Measurements from ENCODE around the gene ATF3.

- TF ChIP-seq, protein P1, sequence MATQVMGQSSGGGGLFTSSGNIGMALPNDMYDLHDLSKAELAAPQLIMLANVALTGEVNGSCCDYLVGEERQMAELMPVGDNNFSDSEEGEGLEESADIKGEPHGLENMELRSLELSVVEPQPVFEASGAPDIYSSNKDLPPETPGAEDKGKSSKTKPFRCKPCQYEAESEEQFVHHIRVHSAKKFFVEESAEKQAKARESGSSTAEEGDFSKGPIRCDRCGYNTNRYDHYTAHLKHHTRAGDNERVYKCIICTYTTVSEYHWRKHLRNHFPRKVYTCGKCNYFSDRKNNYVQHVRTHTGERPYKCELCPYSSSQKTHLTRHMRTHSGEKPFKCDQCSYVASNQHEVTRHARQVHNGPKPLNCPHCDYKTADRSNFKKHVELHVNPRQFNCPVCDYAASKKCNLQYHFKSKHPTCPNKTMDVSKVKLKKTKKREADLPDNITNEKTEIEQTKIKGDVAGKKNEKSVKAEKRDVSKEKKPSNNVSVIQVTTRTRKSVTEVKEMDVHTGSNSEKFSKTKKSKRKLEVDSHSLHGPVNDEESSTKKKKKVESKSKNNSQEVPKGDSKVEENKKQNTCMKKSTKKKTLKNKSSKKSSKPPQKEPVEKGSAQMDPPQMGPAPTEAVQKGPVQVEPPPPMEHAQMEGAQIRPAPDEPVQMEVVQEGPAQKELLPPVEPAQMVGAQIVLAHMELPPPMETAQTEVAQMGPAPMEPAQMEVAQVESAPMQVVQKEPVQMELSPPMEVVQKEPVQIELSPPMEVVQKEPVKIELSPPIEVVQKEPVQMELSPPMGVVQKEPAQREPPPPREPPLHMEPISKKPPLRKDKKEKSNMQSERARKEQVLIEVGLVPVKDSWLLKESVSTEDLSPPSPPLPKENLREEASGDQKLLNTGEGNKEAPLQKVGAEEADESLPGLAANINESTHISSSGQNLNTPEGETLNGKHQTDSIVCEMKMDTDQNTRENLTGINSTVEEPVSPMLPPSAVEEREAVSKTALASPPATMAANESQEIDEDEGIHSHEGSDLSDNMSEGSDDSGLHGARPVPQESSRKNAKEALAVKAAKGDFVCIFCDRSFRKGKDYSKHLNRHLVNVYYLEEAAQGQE (IDR thresholded peaks at IDR 0.05; ENCODE audit: insufficient read depth in 1 of 2, low read depth in 2 of 2, low read length in 2 of 2): no peak
- no peak for TF ChIP-seq SIN3A (IDR thresholded peaks at IDR 0.05; ENCODE audit: borderline replicate concordance, insufficient read depth, low read length)
- no peak; the same call in 1 of the 2 replicates for TF ChIP-seq POLR2AphosphoS5 (IDR thresholded peaks at IDR 0.05; ENCODE audit: low read depth, low read length)
- TF ChIP-seq TAF1 (IDR thresholded peaks at IDR 0.05; ENCODE audit: borderline replicate concordance, insufficient read depth, low read length): no peak
- no peak for TF ChIP-seq FOXP2 (optimal IDR thresholded peaks at IDR 0.05; ENCODE audit: borderline replicate concordance, extremely low read depth, extremely low read length, insufficient read depth)
Observed at GRCh38 chr1:212622467-212622866, 13.9 kb downstream of the ATF3 start.

Data from PFSK-1 (cell line).